ENCODE measurements around the gene FGF19.

DNA sequence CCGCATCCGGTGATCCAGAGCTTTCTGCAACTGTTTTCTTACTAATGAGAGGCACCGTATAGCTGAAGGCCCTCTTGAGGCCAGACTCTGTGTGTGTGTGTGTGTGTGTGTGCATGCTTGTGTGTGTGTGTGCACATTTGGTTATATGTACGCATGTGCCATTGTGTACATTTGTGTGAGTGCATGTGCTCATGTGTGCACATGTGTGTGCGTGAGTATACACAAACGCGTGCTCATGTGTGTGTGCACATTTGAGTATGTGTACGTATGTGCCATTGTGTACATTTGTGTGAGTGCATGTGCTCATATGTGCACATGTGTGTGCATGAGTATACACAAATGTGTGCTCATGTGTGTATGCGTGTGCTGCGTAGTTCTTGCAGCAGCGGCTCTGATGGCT is 12.3 kb upstream of the FGF19 start:
- TF ChIP-seq EP300 (IDR thresholded peaks at IDR 0.05; ENCODE audit: low read depth) (no peak), POLR2A (IDR thresholded peaks at IDR 0.05) (no peak), POLR2AphosphoS5 (IDR thresholded peaks at IDR 0.05) (no peak)
- TF ChIP-seq, protein P1, sequence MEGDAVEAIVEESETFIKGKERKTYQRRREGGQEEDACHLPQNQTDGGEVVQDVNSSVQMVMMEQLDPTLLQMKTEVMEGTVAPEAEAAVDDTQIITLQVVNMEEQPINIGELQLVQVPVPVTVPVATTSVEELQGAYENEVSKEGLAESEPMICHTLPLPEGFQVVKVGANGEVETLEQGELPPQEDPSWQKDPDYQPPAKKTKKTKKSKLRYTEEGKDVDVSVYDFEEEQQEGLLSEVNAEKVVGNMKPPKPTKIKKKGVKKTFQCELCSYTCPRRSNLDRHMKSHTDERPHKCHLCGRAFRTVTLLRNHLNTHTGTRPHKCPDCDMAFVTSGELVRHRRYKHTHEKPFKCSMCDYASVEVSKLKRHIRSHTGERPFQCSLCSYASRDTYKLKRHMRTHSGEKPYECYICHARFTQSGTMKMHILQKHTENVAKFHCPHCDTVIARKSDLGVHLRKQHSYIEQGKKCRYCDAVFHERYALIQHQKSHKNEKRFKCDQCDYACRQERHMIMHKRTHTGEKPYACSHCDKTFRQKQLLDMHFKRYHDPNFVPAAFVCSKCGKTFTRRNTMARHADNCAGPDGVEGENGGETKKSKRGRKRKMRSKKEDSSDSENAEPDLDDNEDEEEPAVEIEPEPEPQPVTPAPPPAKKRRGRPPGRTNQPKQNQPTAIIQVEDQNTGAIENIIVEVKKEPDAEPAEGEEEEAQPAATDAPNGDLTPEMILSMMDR (IDR thresholded peaks at IDR 0.05), result no peak

All from transverse colon (tissue), 4 donors.